K562 (cell line): ENCODE results near the gene AHI1. TPM values are rescaled to one million over a fixed set of nuclear protein-coding genes. Genes with fewer than 3 reads are reported as not detected.

Experiments
- BRF2 ChIP-seq: IDR thresholded peaks from 3 replicates; pipeline ENCODE4 v1.6.1; 2011; ENCODE audit warnings: borderline replicate concordance, mild to moderate bottlenecking; ENCODE audit not compliant: insufficient read length, insufficient read depth
- CREM ChIP-seq: IDR thresholded peaks from 2 replicates; pipeline ENCODE4 v1.6.1; 2014; ENCODE audit warnings: antibody characterized with exemption, low read depth
- PRDM10 ChIP-seq: fragments of 450-650 bp; IDR thresholded peaks from 2 replicates; pipeline ENCODE4 v1.6.1; 2018; ENCODE audit not compliant: partially characterized antibody
- RBM17 ChIP-seq: fragments of 200-400 bp; formaldehyde crosslinking; IDR thresholded peaks from 2 replicates; pipeline ENCODE4 v1.6.1; 2017; ENCODE audit warnings: low read depth, mild to moderate bottlenecking, low read length, borderline replicate concordance
- SMAD4 ChIP-seq: fragments of 250-450 bp; sonication (Bioruptor Pico); conservative IDR thresholded peaks from 2 replicates; pipeline ENCODE4 v1.8.0; 2021; ENCODE audit warnings: inconsistent platforms, mild to moderate bottlenecking, moderate library complexity
- SREBF1 ChIP-seq: fragments of 150-350 bp; IDR thresholded peaks from 2 replicates; pipeline ENCODE4 v1.6.1; 2014; ENCODE audit warnings: antibody characterized with exemption, low read depth, low read length, borderline replicate concordance
- TAL1 ChIP-seq: fragments of 450-650 bp; IDR thresholded peaks from 2 replicates; pipeline ENCODE4 v1.6.1; 2016; ENCODE audit warnings: mild to moderate bottlenecking
- TRIM25 ChIP-seq: fragments of 450-650 bp; IDR thresholded peaks from 2 replicates; pipeline ENCODE4 v1.7.0; 2016; ENCODE audit warnings: borderline replicate concordance
- ZHX1 ChIP-seq: fragments of 150-350 bp; conservative IDR thresholded peaks from 2 replicates; pipeline ENCODE4 v1.6.1; 2014; ENCODE audit warnings: low read length
- ZNF197 ChIP-seq: fragments of 200-800 bp; sonication (Bioruptor generic); IDR thresholded peaks from 2 replicates; pipeline ENCODE4 v1.6.1; 2016; ENCODE audit warnings: low read depth, missing genetic modification characterization, missing compliant biosample characterization
- ZNF592 ChIP-seq: fragments of 450-650 bp; IDR thresholded peaks from 2 replicates; pipeline ENCODE4 v1.6.1; 2017; ENCODE audit warnings: antibody characterized with exemption, mild to moderate bottlenecking
- polyA plus RNA-seq, 8 experiments: library from polyadenylated mRNA; depleted of rRNA in 4 of 8; stranded (reverse) in 5 of 8; unstranded in 3 of 8; fragments of >200 nt; fragmentation: Nextera tagmentation in 2 of 8; fragmentation: Illumina TruSeq in 1 of 8; extraction: Ambion mirVana in 2 of 8; extraction: Trizol in 1 of 8; gene quantifications; 2 replicates each; pipeline versions ENCODE4 v1.2.1 to v1.2.3, GENCODE V29; 2011 to 2014; ENCODE audit warnings: inconsistent platforms in 1 of 8, missing spikeins in 1 of 8
- total RNA-seq, 7 experiments: library from RNA; depleted of rRNA in 6 of 7; stranded (reverse); fragments of >200 nt in 6 of 7; fragmentation: Illumina TruSeq in 2 of 7; extraction: Trizol in 2 of 7; gene quantifications; 2 replicates each; pipeline versions ENCODE4 v1.2.1 to v1.2.3, GENCODE V29; 2011 to 2021; ENCODE audit warnings: low replicate concordance in 1 of 7

Gene AHI1
- total and polyA plus RNA-seq, 9 of the 15 experiments (the other 6 are each of a cell fraction or from before 2014, with no cell fraction given): 24.7 to 54.9 (median 32.2) TPM

DNA sequence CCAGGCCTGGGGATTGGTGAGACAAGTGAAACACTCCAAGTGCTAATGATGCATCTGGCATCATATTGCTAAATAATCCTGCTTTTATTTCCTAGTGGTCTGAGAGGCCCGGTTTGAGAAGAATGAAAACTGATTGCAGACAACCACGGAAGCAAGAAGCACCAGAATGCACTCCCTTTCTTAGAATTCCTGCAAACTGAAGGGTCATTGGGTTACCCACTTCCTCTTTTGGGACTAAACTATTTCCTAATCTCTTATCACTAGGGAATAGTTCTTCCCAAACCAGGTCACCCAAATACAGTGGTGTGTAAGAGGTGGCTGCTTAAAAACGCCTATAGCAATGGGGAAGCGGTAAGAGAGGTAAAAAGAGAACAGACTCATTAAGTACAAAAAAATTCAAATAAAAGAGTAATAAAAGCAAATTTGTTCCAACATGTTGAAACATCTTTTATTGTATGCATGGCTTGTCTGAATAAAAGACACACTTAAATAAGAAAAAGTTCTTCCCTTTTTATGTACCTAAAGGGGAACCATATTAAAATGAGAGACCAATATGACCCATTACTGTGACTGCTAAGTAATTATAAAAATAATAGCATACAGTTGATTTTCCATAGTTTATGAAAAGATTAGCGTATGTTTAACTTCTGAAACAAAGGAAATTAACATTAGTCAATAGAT, 190.7 kb downstream of the AHI1 start (continued):
- no peak for TF ChIP-seq BRF2
- peak; percentile 20; the same call in 1 of the 2 replicates for TF ChIP-seq TAL1
- TF ChIP-seq SMAD4: peak; percentile 95
- peak; percentile 78; the same call in 1 of the 2 replicates for TF ChIP-seq ZNF592
- no peak for TF ChIP-seq SREBF1
- TF ChIP-seq RBM17: no peak
- TF ChIP-seq CREM: peak; percentile 42; the same call in 1 of the 2 replicates
- no peak for TF ChIP-seq TRIM25
- TF ChIP-seq ZNF197 (CRISPR knock-in tag): 0 out of 2 replicates have a peak, but pooled peaks have one; percentile 38
- TF ChIP-seq ZHX1: no peak
- peak; percentile 85 for TF ChIP-seq PRDM10
